HG03558 (cell line): ENCODE data around the gene PCDHB13.
"Not testable (repeated sequence)": the region's sequence is repeated elsewhere in the genome, so short reads cannot be mapped to it uniquely, and the experiment has no call there.

Experiments used
- ATAC-seq: cut with Tn5 transposase; IDR thresholded peaks from one replicate; pipeline ENCODE4 v1.9.1; 2021; ENCODE audit warnings: moderate number of reproducible peaks; ENCODE audit not compliant: unreplicated experiment; ENCODE audit errors: extremely low read depth

Gene PCDHB13

GRCh38 chr5:141201126-141201525, 12.6 kb upstream of the PCDHB13 start:
- ATAC-seq = not testable (repeated sequence)

GRCh38 chr5:141201646-141202045, 12.1 kb upstream of the PCDHB13 start:
- ATAC-seq = not testable (repeated sequence)

DNA sequence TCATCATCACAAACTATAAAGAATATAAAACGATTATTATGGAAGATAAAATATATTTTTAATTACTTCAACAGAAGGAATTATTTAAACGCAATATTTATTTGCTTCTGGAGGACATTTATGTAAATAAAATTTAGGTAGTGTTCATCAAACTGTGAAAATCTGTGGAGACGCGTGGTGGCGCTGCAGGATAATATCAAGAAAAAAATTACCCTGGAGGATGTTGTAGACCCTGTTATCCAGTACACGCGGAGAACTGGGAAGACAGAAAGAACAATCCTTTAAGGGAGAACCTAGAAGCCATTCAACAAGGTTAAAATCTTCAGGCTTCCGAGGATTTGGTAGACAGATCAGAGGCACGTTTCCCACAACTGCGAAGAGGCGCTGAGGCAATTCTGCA, 5.2 kb upstream of the PCDHB13 start, which contains the start of gene PCDHB12:
PCDHB12 (plus strand) TSS at position 242 of the 400 bp plus-strand sequence. CDS start 189 bp downstream, outside the sequence.
- ATAC-seq = no peak

DNA sequence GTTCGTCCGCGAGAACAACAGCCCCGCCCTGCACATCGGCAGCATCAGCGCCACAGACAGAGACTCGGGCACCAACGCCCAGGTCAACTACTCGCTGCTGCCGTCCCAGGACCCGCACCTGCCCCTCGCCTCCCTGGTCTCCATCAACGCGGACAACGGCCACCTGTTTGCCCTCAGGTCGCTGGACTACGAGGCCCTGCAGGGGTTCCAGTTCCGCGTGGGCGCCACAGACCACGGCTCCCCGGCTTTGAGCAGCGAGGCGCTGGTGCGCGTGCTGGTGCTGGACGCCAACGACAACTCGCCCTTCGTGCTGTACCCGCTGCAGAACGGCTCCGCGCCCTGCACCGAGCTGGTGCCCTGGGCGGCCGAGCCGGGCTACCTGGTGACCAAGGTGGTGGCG, 3.4 kb upstream of the PCDHB13 start:
- not testable (repeated sequence) for ATAC-seq

GRCh38 chr5:141210849-141211248, 2.9 kb upstream of the PCDHB13 start:
- not testable (repeated sequence) for ATAC-seq

DNA sequence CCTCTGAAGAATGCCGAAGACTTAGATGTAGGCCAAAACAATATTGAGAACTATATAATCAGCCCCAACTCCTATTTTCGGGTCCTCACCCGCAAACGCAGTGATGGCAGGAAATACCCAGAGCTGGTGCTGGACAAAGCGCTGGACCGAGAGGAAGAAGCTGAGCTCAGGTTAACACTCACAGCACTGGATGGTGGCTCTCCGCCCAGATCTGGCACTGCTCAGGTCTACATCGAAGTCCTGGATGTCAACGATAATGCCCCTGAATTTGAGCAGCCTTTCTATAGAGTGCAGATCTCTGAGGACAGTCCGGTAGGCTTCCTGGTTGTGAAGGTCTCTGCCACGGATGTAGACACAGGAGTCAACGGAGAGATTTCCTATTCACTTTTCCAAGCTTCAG, 864 bp downstream of the PCDHB13 start:
- not testable (repeated sequence) for ATAC-seq

DNA sequence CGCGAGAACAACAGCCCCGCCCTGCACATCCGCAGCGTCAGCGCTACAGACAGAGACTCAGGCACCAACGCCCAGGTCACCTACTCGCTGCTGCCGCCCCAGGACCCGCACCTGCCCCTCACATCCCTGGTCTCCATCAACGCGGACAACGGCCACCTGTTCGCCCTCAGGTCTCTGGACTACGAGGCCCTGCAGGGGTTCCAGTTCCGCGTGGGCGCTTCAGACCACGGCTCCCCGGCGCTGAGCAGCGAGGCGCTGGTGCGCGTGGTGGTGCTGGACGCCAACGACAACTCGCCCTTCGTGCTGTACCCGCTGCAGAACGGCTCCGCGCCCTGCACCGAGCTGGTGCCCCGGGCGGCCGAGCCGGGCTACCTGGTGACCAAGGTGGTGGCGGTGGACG, 1.8 kb downstream of the PCDHB13 start:
- ATAC-seq = not testable (repeated sequence)

- not testable (repeated sequence) for ATAC-seq
These were observed 2.3 kb downstream of the PCDHB13 start for GRCh38 chr5:141216035-141216434.

DNA sequence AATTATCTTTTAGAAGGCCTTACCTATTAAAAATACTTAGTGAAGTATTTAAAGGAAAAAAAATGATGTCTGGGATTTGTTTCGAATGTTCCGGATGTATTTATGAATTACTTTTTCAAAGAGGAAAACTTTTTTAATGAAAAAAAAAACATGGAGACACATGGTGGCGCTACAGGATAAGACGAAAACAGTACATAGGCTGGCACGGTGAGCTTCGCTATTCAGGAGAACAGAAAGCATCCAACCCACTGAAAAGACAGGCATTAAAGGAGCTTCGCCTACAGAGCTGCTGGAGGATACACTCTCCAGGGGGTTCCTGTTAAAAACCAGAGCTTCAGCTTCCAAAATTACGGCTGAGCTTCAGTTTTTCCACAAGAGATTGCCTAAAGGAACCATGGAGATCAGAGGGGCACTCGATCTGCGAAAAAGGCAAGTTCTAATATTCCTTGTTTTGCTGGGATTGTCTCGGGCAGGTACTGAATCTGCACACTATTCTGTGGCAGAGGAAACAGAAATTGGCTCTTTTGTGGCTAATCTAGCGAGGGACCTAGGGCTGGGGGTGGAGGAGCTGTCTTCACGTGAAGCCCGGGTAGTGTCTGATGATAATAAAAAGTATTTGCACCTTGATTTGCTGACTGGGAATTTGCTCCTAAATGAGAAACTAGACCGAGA, 9.5 kb downstream of the PCDHB13 start, which contains the start of gene PCDHB14:
PCDHB14 (plus strand) TSS at position 232 of the 672 bp plus-strand sequence; CDS start at position 395, 163 bp downstream.
- no peak for ATAC-seq

- not testable (repeated sequence) for ATAC-seq
These were observed 11.1 kb downstream of the PCDHB13 start for GRCh38 chr5:141224844-141225243.

DNA sequence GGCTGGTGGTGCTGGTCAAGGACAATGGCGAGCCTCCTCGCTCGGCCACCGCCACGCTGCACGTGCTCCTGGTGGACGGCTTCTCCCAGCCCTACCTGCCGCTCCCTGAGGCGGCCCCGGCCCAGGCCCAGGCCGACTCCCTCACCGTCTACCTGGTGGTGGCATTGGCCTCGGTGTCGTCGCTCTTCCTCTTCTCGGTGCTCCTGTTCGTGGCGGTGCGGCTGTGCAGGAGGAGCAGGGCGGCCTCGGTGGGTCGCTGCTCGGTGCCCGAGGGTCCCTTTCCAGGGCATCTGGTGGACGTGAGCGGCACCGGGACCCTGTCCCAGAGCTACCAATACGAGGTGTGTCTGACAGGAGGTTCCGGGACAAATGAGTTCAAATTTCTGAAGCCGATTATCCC, 11.7 kb downstream of the PCDHB13 start:
- not testable (repeated sequence) for ATAC-seq

GRCh38 chr5:141234109-141234667, 20.5 kb downstream of the PCDHB13 start:
- ATAC-seq = no peak

DNA sequence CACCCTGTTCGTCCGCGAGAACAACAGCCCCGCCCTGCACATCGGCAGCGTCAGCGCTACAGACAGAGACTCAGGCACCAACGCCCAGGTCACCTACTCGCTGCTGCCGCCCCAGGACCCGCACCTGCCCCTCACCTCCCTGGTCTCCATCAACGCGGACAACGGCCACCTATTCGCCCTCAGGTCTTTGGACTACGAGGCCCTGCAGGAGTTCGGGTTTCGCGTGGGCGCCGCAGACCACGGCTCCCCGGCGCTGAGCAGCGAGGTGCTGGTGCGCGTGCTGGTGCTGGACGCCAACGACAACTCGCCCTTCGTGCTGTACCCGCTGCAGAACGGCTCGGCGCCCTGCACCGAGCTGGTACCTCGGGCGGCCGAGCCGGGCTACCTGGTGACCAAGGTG, 22.2 kb downstream of the PCDHB13 start:
- ATAC-seq = not testable (repeated sequence)

- no peak for ATAC-seq
These were observed 23.0 kb downstream of the PCDHB13 start for GRCh38 chr5:141236516-141237313.

GRCh38 chr5:141241496-141241895, 27.8 kb downstream of the PCDHB13 start:
- ATAC-seq = no peak

- no peak for ATAC-seq
These were observed 31.6 kb downstream of the PCDHB13 start, which contains the start of gene PCDHB15 for GRCh38 chr5:141245250-141245717. Gene PCDHB15 (plus strand): TSS chr5:141245395. CDS start chr5:141245579, 184 bp downstream.

DNA sequence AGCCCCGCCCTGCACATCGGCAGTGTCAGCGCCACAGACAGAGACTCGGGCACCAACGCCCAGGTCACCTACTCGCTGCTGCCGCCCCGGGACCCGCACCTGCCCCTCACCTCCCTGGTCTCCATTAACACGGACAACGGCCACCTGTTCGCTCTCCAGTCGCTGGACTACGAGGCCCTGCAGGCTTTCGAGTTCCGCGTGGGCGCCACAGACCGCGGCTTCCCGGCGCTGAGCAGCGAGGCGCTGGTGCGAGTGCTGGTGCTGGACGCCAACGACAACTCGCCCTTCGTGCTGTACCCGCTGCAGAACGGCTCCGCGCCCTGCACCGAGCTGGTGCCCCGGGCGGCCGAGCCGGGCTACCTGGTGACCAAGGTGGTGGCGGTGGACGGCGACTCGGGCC, 33.3 kb downstream of the PCDHB13 start:
- ATAC-seq = not testable (repeated sequence)

DNA sequence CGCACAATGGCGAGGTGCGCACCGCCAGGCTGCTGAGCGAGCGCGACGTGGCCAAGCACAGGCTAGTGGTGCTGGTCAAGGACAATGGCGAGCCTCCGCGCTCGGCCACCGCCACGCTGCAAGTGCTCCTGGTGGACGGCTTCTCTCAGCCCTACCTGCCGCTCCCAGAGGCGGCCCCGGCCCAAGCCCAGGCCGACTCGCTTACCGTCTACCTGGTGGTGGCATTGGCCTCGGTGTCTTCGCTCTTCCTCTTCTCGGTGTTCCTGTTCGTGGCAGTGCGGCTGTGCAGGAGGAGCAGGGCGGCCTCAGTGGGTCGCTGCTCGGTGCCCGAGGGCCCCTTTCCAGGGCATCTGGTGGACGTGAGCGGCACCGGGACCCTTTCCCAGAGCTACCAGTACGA, 33.7 kb downstream of the PCDHB13 start:
- not testable (repeated sequence) for ATAC-seq

- ATAC-seq = no peak
These were observed 36.9 kb downstream of the PCDHB13 start for GRCh38 chr5:141250576-141250975.

DNA sequence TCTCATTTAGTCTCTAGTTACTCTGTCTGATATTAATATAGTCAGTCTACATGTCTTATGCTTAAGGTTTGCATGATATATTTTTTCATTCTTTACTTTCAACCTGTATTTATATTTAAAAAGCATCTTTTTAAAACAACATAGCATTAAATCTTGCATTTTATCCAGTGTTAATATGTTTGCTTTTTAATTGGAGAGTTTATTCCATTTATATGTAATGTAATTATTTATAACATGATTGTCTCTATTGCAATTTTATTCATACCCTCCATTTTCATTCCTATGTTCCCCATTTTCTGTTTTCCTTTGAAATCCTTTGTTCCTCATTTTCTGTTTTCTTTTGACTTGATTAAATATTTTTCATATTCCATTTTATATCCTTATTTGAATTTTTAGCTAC, 44.7 kb downstream of the PCDHB13 start:
- no peak for ATAC-seq

GRCh38 chr5:141258948-141259347, 45.2 kb downstream of the PCDHB13 start:
- no peak for ATAC-seq
